Trophoblast cell (in vitro differentiated cells and primary cell): ENCODE measurements around the gene MYO3A.

Experiments
- DNase-seq, 2 donors: peaks; one replicate each; pipeline ENCODE4 v3.0.0-alpha.2; 2016
- H2AFZ ChIP-seq: 2 replicates; pipeline ENCODE4 v1.6.1; 2013; ENCODE audit warnings: low read length, moderate library complexity, mild to moderate bottlenecking; ENCODE audit not compliant: insufficient read depth, poor library complexity
- H2AK5ac ChIP-seq: 2 replicates; pipeline ENCODE4 v1.6.1; 2013; ENCODE audit warnings: mild to moderate bottlenecking, low read length
- H2BK120ac ChIP-seq: 2 replicates; pipeline ENCODE4 v1.6.1; 2013; ENCODE audit warnings: low read length, mild to moderate bottlenecking, moderate library complexity; ENCODE audit not compliant: insufficient read depth, poor library complexity
- H2BK12ac ChIP-seq: 2 replicates; pipeline ENCODE4 v1.6.1; 2013; ENCODE audit warnings: mild to moderate bottlenecking, low read length, moderate library complexity
- H2BK5ac ChIP-seq: 2 replicates; pipeline ENCODE4 v1.6.1; 2013; ENCODE audit warnings: low read length, low read depth, moderate library complexity, mild to moderate bottlenecking; ENCODE audit not compliant: poor library complexity
- H3K14ac ChIP-seq: 2 replicates; pipeline ENCODE4 v1.6.1; 2013; ENCODE audit warnings: mild to moderate bottlenecking, low read length
- H3K18ac ChIP-seq: 2 replicates; pipeline ENCODE4 v1.6.1; 2013; ENCODE audit warnings: mild to moderate bottlenecking, low read length
- H3K23ac ChIP-seq: 2 replicates; pipeline ENCODE4 v1.6.1; 2013; ENCODE audit warnings: low read length
- H3K27ac ChIP-seq: 2 replicates; pipeline ENCODE4 v1.5.1; 2013; ENCODE audit warnings: low read depth, mild to moderate bottlenecking, inconsistent platforms, low read length, moderate library complexity
- H3K27me3 ChIP-seq: 2 replicates; pipeline ENCODE4 v1.6.1; 2013; ENCODE audit warnings: inconsistent platforms, mild to moderate bottlenecking, low read length, moderate library complexity; ENCODE audit not compliant: insufficient read depth
- H3K36me3 ChIP-seq, 2 experiments: 1 replicate in 1 of 2; 2 replicates in 1 of 2; pipeline ENCODE4 v1.6.1; 2013; ENCODE audit warnings: low read length in 2 of 2, mild to moderate bottlenecking in 2 of 2, moderate library complexity in 1 of 2; ENCODE audit not compliant: insufficient read depth in 2 of 2, control insufficient read depth in 1 of 2
- H3K4ac ChIP-seq: 2 replicates; pipeline ENCODE4 v1.6.1; 2013; ENCODE audit warnings: low read depth, mild to moderate bottlenecking, low read length, moderate library complexity
- H3K4me1 ChIP-seq, 2 experiments: 1 replicate in 1 of 2; 2 replicates in 1 of 2; pipeline ENCODE4 v1.6.1; 2013; ENCODE audit warnings: low read length in 2 of 2, mild to moderate bottlenecking in 2 of 2, moderate library complexity in 1 of 2; ENCODE audit not compliant: insufficient read depth in 2 of 2, control insufficient read depth in 1 of 2
- H3K4me2 ChIP-seq: 2 replicates; pipeline ENCODE4 v1.6.1; 2013; ENCODE audit warnings: inconsistent platforms, mild to moderate bottlenecking, low read length, moderate library complexity
- H3K4me3 ChIP-seq: 2 replicates; pipeline ENCODE4 v1.5.1; 2013; ENCODE audit warnings: mild to moderate bottlenecking, low read depth, low read length, inconsistent platforms
- H3K79me1 ChIP-seq: one replicate; pipeline ENCODE4 v1.6.1; 2013; ENCODE audit warnings: low read length
- H3K79me2 ChIP-seq: 2 replicates; pipeline ENCODE4 v1.6.1; 2013; ENCODE audit warnings: low read length, mild to moderate bottlenecking; ENCODE audit not compliant: control insufficient read depth, insufficient read depth, poor library complexity
- H3K9ac ChIP-seq: 2 replicates; pipeline ENCODE4 v1.6.1; 2013; ENCODE audit warnings: mild to moderate bottlenecking, low read length
- H3K9me3 ChIP-seq: 2 replicates; pipeline ENCODE4 v1.6.1; 2013; ENCODE audit warnings: low read depth, mild to moderate bottlenecking, control low read depth, inconsistent platforms, low read length; ENCODE audit not compliant: insufficient read depth
- H4K12ac ChIP-seq: 2 replicates; pipeline ENCODE4 v1.6.1; 2013; ENCODE audit warnings: low read depth, mild to moderate bottlenecking, low read length, moderate library complexity
- H4K8ac ChIP-seq: 2 replicates; pipeline ENCODE4 v1.6.1; 2013; ENCODE audit warnings: low read depth, mild to moderate bottlenecking, low read length, moderate library complexity
- H4K91ac ChIP-seq: one replicate; pipeline ENCODE4 v1.6.1; 2013; ENCODE audit warnings: low read depth, mild to moderate bottlenecking, low read length, moderate library complexity
- WGBS: extraction: QIAGEN DNeasy Blood & Tissue Kit; methylation state at CpG from one replicate; pipeline ENCODE4 v1.1.7; 2013; ENCODE audit warnings: missing lambda C conversion rate; ENCODE audit not compliant: insufficient read length, insufficient coverage; ENCODE audit errors: extremely low coverage; 5-methylcytosine and 5-hydroxymethylcytosine counted together

Gene MYO3A

GRCh38 chr10:26197248-26197647, 263.2 kb downstream of the MYO3A start:
- no peak overlapping the region for H2BK5ac ChIP-seq
- no peak overlapping the region for H2BK120ac ChIP-seq
- H3K79me1 ChIP-seq: no peaks in the 10 kb centered on the region
- H3K9ac ChIP-seq: no peak overlapping the region
- no CpG with 5 or more reads among the region's 2 CpGs for WGBS
- no peak overlapping the region for H3K23ac ChIP-seq
- no peak overlapping the region for H3K18ac ChIP-seq
- no peak overlapping the region for H3K4me2 ChIP-seq
- H2AFZ ChIP-seq: no peak overlapping the region
- H4K12ac ChIP-seq: no peak overlapping the region
- H3K27ac ChIP-seq: no peak overlapping the region
- no peaks in the 10 kb centered on the region for H3K79me2 ChIP-seq
- H3K4me1 ChIP-seq: peaks cover 0 to under 1% of the 10 kb centered on the region in 2 experiments
- H3K27me3 ChIP-seq: no peaks in the 10 kb centered on the region
- no peaks in the 10 kb centered on the region for H3K9me3 ChIP-seq
- no peak overlapping the region for H4K8ac ChIP-seq
- no peak overlapping the region for H3K14ac ChIP-seq
- no peak overlapping the region for H3K4ac ChIP-seq
- no peak overlapping the region for H2AK5ac ChIP-seq
- no peaks in the 10 kb centered on the region for H3K36me3 ChIP-seq
- no peak for DNase-seq
- H2BK12ac ChIP-seq: no peak overlapping the region
- no peak overlapping the region for H4K91ac ChIP-seq
- no peak overlapping the region for H3K4me3 ChIP-seq

GRCh38 chr10:26198119-26198518, 264.1 kb downstream of the MYO3A start:
- H3K4me3 ChIP-seq: no peak overlapping the region
- no peak for DNase-seq
- no peak overlapping the region for H4K8ac ChIP-seq
- no peaks in the 10 kb centered on the region for H3K79me1 ChIP-seq
- no peak overlapping the region for H3K23ac ChIP-seq
- H4K12ac ChIP-seq: no peak overlapping the region
- H3K36me3 ChIP-seq: no peaks in the 10 kb centered on the region
- H3K9ac ChIP-seq: no peak overlapping the region
- WGBS: no CpG with 5 or more reads among the region's 9 CpGs
- no peak overlapping the region for H3K18ac ChIP-seq
- no peak overlapping the region for H2AK5ac ChIP-seq
- H2BK5ac ChIP-seq: no peak overlapping the region
- no peak overlapping the region for H2BK12ac ChIP-seq
- H2AFZ ChIP-seq: no peak overlapping the region
- no peaks in the 10 kb centered on the region for H3K79me2 ChIP-seq
- H3K14ac ChIP-seq: no peak overlapping the region
- no peak overlapping the region for H4K91ac ChIP-seq
- no peaks in the 10 kb centered on the region for H3K9me3 ChIP-seq
- H3K4ac ChIP-seq: no peak overlapping the region
- no peak overlapping the region for H3K4me2 ChIP-seq
- H2BK120ac ChIP-seq: no peak overlapping the region
- H3K27ac ChIP-seq: no peak overlapping the region
- H3K4me1 ChIP-seq: no peaks in the 10 kb centered on the region
- H3K27me3 ChIP-seq: no peaks in the 10 kb centered on the region

- Histone ChIP-seq H3K27ac (no peak overlapping the region), H2BK5ac (no peak overlapping the region), H3K9ac (no peak overlapping the region), H3K14ac (no peak overlapping the region), H3K36me3 (no peaks in the 10 kb centered on the region), H4K8ac (no peak overlapping the region), H3K27me3 (no peaks in the 10 kb centered on the region), H3K9me3 (no peaks in the 10 kb centered on the region), H3K4ac (no peak overlapping the region), H2BK120ac (no peak overlapping the region), H3K4me1 (no peaks in the 10 kb centered on the region), H3K4me3 (no peak overlapping the region), H2BK12ac (no peak overlapping the region), H2AK5ac (no peak overlapping the region), H2AFZ (no peak overlapping the region), H3K79me2 (no peaks in the 10 kb centered on the region), H3K18ac (no peak overlapping the region), H4K12ac (no peak overlapping the region), H3K23ac (no peak overlapping the region), H3K79me1 (no peaks in the 10 kb centered on the region), H4K91ac (no peak overlapping the region), H3K4me2 (no peak overlapping the region)
- peak in 1 of 2 donors; percentile 5 for DNase-seq
- no CpG with 5 or more reads among the region's 4 CpGs for WGBS
Observed at GRCh38 chr10:26199841-26200240, 265.8 kb downstream of the MYO3A start.

- no peak overlapping the region for H4K8ac ChIP-seq
- H3K9me3 ChIP-seq: no peaks in the 10 kb centered on the region
- no peak overlapping the region for H2BK12ac ChIP-seq
- no peaks in the 10 kb centered on the region for H3K79me2 ChIP-seq
- H3K27me3 ChIP-seq: no peaks in the 10 kb centered on the region
- H3K36me3 ChIP-seq: no peaks in the 10 kb centered on the region
- no peak overlapping the region for H3K27ac ChIP-seq
- DNase-seq: no peak
- H4K91ac ChIP-seq: no peak overlapping the region
- H3K14ac ChIP-seq: no peak overlapping the region
- H3K9ac ChIP-seq: no peak overlapping the region
- H3K4me1 ChIP-seq: no peaks in the 10 kb centered on the region
- H2BK5ac ChIP-seq: no peak overlapping the region
- no peak overlapping the region for H3K18ac ChIP-seq
- no peak overlapping the region for H3K4ac ChIP-seq
- no peak overlapping the region for H2BK120ac ChIP-seq
- no peak overlapping the region for H2AK5ac ChIP-seq
- WGBS: no CpG with 5 or more reads among the region's 2 CpGs
- H3K79me1 ChIP-seq: no peaks in the 10 kb centered on the region
- H3K23ac ChIP-seq: no peak overlapping the region
- no peak overlapping the region for H3K4me3 ChIP-seq
- no peak overlapping the region for H2AFZ ChIP-seq
- no peak overlapping the region for H4K12ac ChIP-seq
- H3K4me2 ChIP-seq: no peak overlapping the region
Observed at GRCh38 chr10:26205223-26205622, 271.2 kb downstream of the MYO3A start.
